K562 (cell line): ENCODE data around the gene POR. TPM values are rescaled to one million over a fixed set of nuclear protein-coding genes. Genes with fewer than 3 reads are reported as not detected.

Experiments
- ATAC-seq: fragments of 200-7000 bp; cut with Tn5 transposase; 3 replicates; pipeline ENCODE4 v1.9.1; 2020; ENCODE audit warnings: moderate library complexity
- BruUV-seq: library from RNA; stranded (reverse); fragments of 400-500 nt; replicated peaks from 2 replicates; lab custom pipeline; 2021; lab: Mats Ljungman, UMichigan
- CTCF ChIA-PET: fragments of 300-600 bp; formaldehyde crosslinking; extraction: SDS; loops from one replicate; lab custom pipeline; 2021; ENCODE audit warnings: low intra/inter-chr PET ratio; lab: Yijun Ruan, JAX
- POLR2A ChIA-PET: fragments of 300-600, 350-650 bp; sonication (Branson Sonifier 250); formaldehyde crosslinking; extraction: SDS; loops from one replicate; lab custom pipeline; 2021; ENCODE audit warnings: antibody characterized with exemption, inconsistent platforms; lab: Yijun Ruan, JAX
- DNase-seq, 4 experiments: peaks; one replicate each; pipeline versions ENCODE4 v3.0.0 to v3.0.0-alpha.2; 2011 to 2018; ENCODE audit warnings: low spot score in 3 of 4, mixed read lengths in 3 of 4; ENCODE audit errors: extremely low read depth in 1 of 4
- FAIRE-seq: peaks from 2 replicates; lab custom pipeline; 2011; peaks lifted over from hg19 to GRCh38; lab: Jason Lieb, UNC
- H2AFZ ChIP-seq: 2 replicates; pipeline ENCODE4 v1.6.0; 2011; ENCODE audit warnings: low read depth, low read length, control low read depth, inconsistent platforms
- H3K27ac ChIP-seq: fragments of 200-600 bp; 3 replicates; pipeline ENCODE4 v1.8.0; 2011; ENCODE audit warnings: low read depth, mild to moderate bottlenecking, control low read depth, inconsistent platforms, low read length, moderate library complexity, mixed read lengths; ENCODE audit errors: extremely low read depth
- H3K27me3 ChIP-seq, 2 experiments: fragments of 300-600 bp in 1 of 2; 2 replicates in 1 of 2; 3 replicates in 1 of 2; pipeline versions ENCODE4 v1.6.0 to v1.8.0; 2011; ENCODE audit warnings: inconsistent platforms in 2 of 2, low read length in 2 of 2, mild to moderate bottlenecking in 1 of 2, mixed read lengths in 1 of 2, moderate library complexity in 1 of 2; ENCODE audit not compliant: control insufficient read depth in 2 of 2, insufficient read depth in 2 of 2
- H3K36me3 ChIP-seq: fragments of 300-600 bp; 3 replicates; pipeline ENCODE4 v1.8.0; 2011; ENCODE audit warnings: mild to moderate bottlenecking, low read length, inconsistent platforms; ENCODE audit not compliant: control insufficient read depth, insufficient read depth
- H3K4me1 ChIP-seq, 2 experiments: fragments of 200-600 bp in 1 of 2; replicated peaks in 1 of 2; 2 replicates in 1 of 2; 3 replicates in 1 of 2; pipeline versions ENCODE4 v1.5.1 to v1.8.0; 2011; ENCODE audit warnings: inconsistent platforms in 2 of 2, low read length in 2 of 2, mild to moderate bottlenecking in 1 of 2, mixed read lengths in 1 of 2, moderate library complexity in 1 of 2; ENCODE audit not compliant: control insufficient read depth in 2 of 2, insufficient read depth in 2 of 2
- H3K4me2 ChIP-seq: 2 replicates; pipeline ENCODE4 v1.6.1; 2011; ENCODE audit warnings: low read length, control low read depth, inconsistent platforms, mixed read lengths; ENCODE audit not compliant: insufficient read depth
- H3K4me3 ChIP-seq: fragments of 200-600 bp; sonication (generic), shearing (Covaris generic); 2 replicates; pipeline ENCODE4 v1.5.1; 2016; ENCODE audit warnings: control low read depth, inconsistent platforms
- H3K79me2 ChIP-seq: fragments of 200-600 bp; 3 replicates; pipeline ENCODE4 v1.8.0; 2011; ENCODE audit warnings: low read length, inconsistent platforms; ENCODE audit not compliant: control insufficient read depth, insufficient read depth
- H3K9ac ChIP-seq, 2 experiments: 2 replicates each; pipeline versions ENCODE4 v1.6.0 to v1.6.1; 2011; ENCODE audit warnings: low read depth in 2 of 2, low read length in 2 of 2, control low read depth in 1 of 2, inconsistent platforms in 1 of 2, mild to moderate bottlenecking in 1 of 2, mixed read lengths in 1 of 2; ENCODE audit not compliant: insufficient read depth in 1 of 2
- H3K9me1 ChIP-seq: one replicate; pipeline ENCODE4 v1.6.0; 2011; ENCODE audit warnings: inconsistent platforms, mild to moderate bottlenecking, low read length, moderate library complexity; ENCODE audit not compliant: control insufficient read depth, insufficient read depth
- H3K9me3 ChIP-seq: replicated peaks from 2 replicates; pipeline ENCODE4 v1.5.1; 2011; ENCODE audit warnings: low read depth, low read length, inconsistent platforms; ENCODE audit not compliant: control insufficient read depth, insufficient read depth
- H4K20me1 ChIP-seq: replicated peaks from 2 replicates; pipeline ENCODE4 v1.6.1; 2011; ENCODE audit warnings: low read length, inconsistent platforms, mixed read lengths; ENCODE audit not compliant: control insufficient read depth, insufficient read depth
- EZH2 ChIP-seq: IDR thresholded peaks from 2 replicates; pipeline ENCODE4 v1.6.1; 2012; ENCODE audit warnings: low read depth, mild to moderate bottlenecking, inconsistent platforms, low read length, borderline replicate concordance
- GTF2A2 ChIP-seq: IDR thresholded peaks from 2 replicates; pipeline ENCODE4 v1.6.1; 2016; ENCODE audit warnings: mild to moderate bottlenecking, missing genetic modification characterization, missing compliant biosample characterization
- POLR2G ChIP-seq: fragments of 200-400 bp; formaldehyde crosslinking; IDR thresholded peaks from 2 replicates; pipeline ENCODE4 v1.6.1; 2017; ENCODE audit warnings: low read depth, mild to moderate bottlenecking, antibody characterized with exemption, low read length, moderate library complexity
- WGBS: fragments of 100-300 bp; shearing (Covaris generic); methylation state at CpG from one replicate; pipeline ENCODE4 v1.1.6; 2016; ENCODE audit warnings: low coverage, mixed read lengths; ENCODE audit not compliant: insufficient coverage; ENCODE audit errors: missing lambda C conversion rate; 5-methylcytosine and 5-hydroxymethylcytosine counted together
- in situ Hi-C: fragments of 300-500 bp; cut with MboI; formaldehyde crosslinking; loops from 4 replicates; pipeline ENCODE4 v1.15.0; 2018; ENCODE audit warnings: inconsistent platforms, mixed read lengths
- intact Hi-C: fragments of 100-400 bp; cut with micrococcal nuclease; formaldehyde crosslinking; loops from 2 replicates; pipeline ENCODE4 v1.14.2; 2022
- polyA plus RNA-seq, 8 experiments: library from polyadenylated mRNA; depleted of rRNA in 4 of 8; stranded (reverse) in 5 of 8; unstranded in 3 of 8; fragments of >200 nt; fragmentation: Nextera tagmentation in 2 of 8; fragmentation: Illumina TruSeq in 1 of 8; extraction: Ambion mirVana in 2 of 8; extraction: Trizol in 1 of 8; gene quantifications; 2 replicates each; pipeline versions ENCODE4 v1.2.1 to v1.2.3, GENCODE V29; 2011 to 2014; ENCODE audit warnings: inconsistent platforms in 1 of 8, missing spikeins in 1 of 8
- total RNA-seq, 7 experiments: library from RNA; depleted of rRNA in 6 of 7; stranded (reverse); fragments of >200 nt in 6 of 7; fragmentation: Illumina TruSeq in 2 of 7; extraction: Trizol in 2 of 7; gene quantifications; 2 replicates each; pipeline versions ENCODE4 v1.2.1 to v1.2.3, GENCODE V29; 2011 to 2021; ENCODE audit warnings: low replicate concordance in 1 of 7
- TF ChIP-seq, protein P1 (sequence below), 2 experiments: IDR thresholded peaks; 2 replicates each; pipeline ENCODE4 v1.6.1; 2012; ENCODE audit warnings: improper control_type of control experiment in 2 of 2, low read depth in 2 of 2, low read length in 2 of 2, borderline replicate concordance in 1 of 2
- TF ChIP-seq, protein P2 (sequence below), 2 experiments: fragments of 450-650 bp in 1 of 2; IDR thresholded peaks; 2 replicates each; pipeline ENCODE4 v1.6.1; 2011 to 2017; ENCODE audit warnings: low read depth in 2 of 2, antibody characterized with exemption in 1 of 2, borderline replicate concordance in 1 of 2, low read length in 1 of 2, mild to moderate bottlenecking in 1 of 2, mixed read lengths in 1 of 2; ENCODE audit not compliant: control insufficient read depth in 1 of 2

POR gene
- total and polyA plus RNA-seq, 9 of the 15 experiments (the other 6 are each of a cell fraction or from before 2014, with no cell fraction given), result 4.7 to 142 (median 40.8) TPM

GRCh38 chr7:75977743-75978142, 62.8 kb downstream of the POR start (continued):
- TF ChIP-seq, protein P1, sequence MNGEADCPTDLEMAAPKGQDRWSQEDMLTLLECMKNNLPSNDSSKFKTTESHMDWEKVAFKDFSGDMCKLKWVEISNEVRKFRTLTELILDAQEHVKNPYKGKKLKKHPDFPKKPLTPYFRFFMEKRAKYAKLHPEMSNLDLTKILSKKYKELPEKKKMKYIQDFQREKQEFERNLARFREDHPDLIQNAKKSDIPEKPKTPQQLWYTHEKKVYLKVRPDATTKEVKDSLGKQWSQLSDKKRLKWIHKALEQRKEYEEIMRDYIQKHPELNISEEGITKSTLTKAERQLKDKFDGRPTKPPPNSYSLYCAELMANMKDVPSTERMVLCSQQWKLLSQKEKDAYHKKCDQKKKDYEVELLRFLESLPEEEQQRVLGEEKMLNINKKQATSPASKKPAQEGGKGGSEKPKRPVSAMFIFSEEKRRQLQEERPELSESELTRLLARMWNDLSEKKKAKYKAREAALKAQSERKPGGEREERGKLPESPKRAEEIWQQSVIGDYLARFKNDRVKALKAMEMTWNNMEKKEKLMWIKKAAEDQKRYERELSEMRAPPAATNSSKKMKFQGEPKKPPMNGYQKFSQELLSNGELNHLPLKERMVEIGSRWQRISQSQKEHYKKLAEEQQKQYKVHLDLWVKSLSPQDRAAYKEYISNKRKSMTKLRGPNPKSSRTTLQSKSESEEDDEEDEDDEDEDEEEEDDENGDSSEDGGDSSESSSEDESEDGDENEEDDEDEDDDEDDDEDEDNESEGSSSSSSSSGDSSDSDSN (IDR thresholded peaks at IDR 0.05; ENCODE audit: borderline replicate concordance in 1 of 2, low read depth in 2 of 2, low read length in 2 of 2), result no peak
- no peak for TF ChIP-seq EZH2
- TF ChIP-seq, all 486 proteins: peak for 0

DNA sequence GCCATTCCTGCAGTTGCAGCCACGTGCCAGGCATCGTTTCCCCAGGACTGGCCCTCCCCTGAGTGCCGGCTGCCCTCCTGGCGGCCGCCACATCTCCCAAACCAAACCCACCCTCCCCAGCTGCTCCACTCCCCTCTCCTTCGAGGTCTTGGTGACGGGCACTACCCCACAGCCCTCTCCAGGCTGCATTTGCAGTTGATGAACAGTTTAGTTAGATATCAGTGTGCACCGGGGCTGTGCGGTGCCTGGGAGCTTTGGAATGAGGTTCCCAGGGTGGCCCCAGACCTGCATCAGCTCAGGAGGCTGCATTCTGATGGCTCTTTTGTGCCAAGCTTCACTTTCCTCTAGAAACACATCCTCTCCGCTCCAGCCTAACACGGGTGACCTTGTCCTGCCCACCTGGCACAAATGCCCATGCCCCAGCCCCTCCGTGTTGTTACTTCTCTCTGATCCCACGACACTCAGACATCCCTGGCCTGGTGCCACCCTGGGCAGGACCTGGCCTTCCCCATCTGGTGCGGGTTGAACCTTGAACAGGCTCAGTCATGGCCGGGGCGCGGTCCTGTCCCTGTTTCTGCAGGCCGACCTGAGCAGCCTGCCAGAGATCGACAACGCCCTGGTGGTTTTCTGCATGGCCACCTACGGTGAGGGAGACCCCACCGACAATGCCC, 64.9 kb downstream of the POR start:
- no peak for ATAC-seq
- H3K9me1 ChIP-seq, result no peaks in the 10 kb centered on the region
- FAIRE-seq, result no peak
- H3K36me3 ChIP-seq, result peaks cover 60% of the 10 kb centered on the region; the same call in 2 of the 3 replicates
- intact Hi-C loops, result no loop called here
- H3K27ac ChIP-seq, result no peak overlapping the region
- 0 out of 2 replicates have a peak, but pooled peaks cover 3% of the 10 kb centered on the region for H4K20me1 ChIP-seq
- CTCF ChIA-PET, result no interaction called here
- H2AFZ ChIP-seq, result no peak overlapping the region
- no peak overlapping the region for H3K4me3 ChIP-seq
- no peak for DNase-seq
- H3K4me2 ChIP-seq, result no peak overlapping the region
- H3K79me2 ChIP-seq, result no peaks in the 10 kb centered on the region
- TF ChIP-seq POLR2G (peak; percentile 46; the same call in 1 of the 2 replicates), GTF2A2 (tag) (no peak)
- TF ChIP-seq, protein P2, sequence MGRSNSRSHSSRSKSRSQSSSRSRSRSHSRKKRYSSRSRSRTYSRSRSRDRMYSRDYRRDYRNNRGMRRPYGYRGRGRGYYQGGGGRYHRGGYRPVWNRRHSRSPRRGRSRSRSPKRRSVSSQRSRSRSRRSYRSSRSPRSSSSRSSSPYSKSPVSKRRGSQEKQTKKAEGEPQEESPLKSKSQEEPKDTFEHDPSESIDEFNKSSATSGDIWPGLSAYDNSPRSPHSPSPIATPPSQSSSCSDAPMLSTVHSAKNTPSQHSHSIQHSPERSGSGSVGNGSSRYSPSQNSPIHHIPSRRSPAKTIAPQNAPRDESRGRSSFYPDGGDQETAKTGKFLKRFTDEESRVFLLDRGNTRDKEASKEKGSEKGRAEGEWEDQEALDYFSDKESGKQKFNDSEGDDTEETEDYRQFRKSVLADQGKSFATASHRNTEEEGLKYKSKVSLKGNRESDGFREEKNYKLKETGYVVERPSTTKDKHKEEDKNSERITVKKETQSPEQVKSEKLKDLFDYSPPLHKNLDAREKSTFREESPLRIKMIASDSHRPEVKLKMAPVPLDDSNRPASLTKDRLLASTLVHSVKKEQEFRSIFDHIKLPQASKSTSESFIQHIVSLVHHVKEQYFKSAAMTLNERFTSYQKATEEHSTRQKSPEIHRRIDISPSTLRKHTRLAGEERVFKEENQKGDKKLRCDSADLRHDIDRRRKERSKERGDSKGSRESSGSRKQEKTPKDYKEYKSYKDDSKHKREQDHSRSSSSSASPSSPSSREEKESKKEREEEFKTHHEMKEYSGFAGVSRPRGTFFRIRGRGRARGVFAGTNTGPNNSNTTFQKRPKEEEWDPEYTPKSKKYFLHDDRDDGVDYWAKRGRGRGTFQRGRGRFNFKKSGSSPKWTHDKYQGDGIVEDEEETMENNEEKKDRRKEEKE (IDR thresholded peaks at IDR 0.05; ENCODE audit: borderline replicate concordance in 1 of 2, control insufficient read depth in 1 of 2, low read depth in 2 of 2, low read length in 1 of 2), result no peak
- in situ Hi-C loops, result no loop called here
- H3K27me3 ChIP-seq, result no peaks in the 10 kb centered on the region
- WGBS, result 88% methylated on average over 22 of the region's 22 CpGs
- POLR2A ChIA-PET, result no interaction called here
- peaks cover 0 to 36% of the 10 kb centered on the region in 2 experiments; a peak in 2 of 5 replicates for H3K4me1 ChIP-seq
- BruUV-seq, result no TSS peak
- H3K9ac ChIP-seq, result peak overlapping the region in 1 of 2 experiments; percentile 35; a peak in 2 of 4 replicates
- no peaks in the 10 kb centered on the region for H3K9me3 ChIP-seq
